HEK293 (cell line): Measurements from ENCODE around the gene ZBED5.

Source experiments
- CTCF ChIA-PET: fragments of 350-600 bp; formaldehyde crosslinking; extraction: SDS; loops from one replicate; lab custom pipeline; 2021; ENCODE audit warnings: antibody characterized with exemption; lab: Yijun Ruan, JAX
- POLR2A ChIA-PET: fragments of 300-600 bp; formaldehyde crosslinking; extraction: SDS; loops from one replicate; lab custom pipeline; 2020; ENCODE audit warnings: antibody characterized with exemption, inconsistent platforms; lab: Yijun Ruan, JAX
- H3K27ac ChIP-seq: fragments of 200-500 bp; sonication (Bioruptor generic); 2 replicates; pipeline ENCODE4 v1.5.1; 2014; ENCODE audit warnings: low read depth, low read length, control low read depth, inconsistent platforms; ENCODE audit errors: extremely low read depth
- H3K36me3 ChIP-seq, 2 experiments: fragments of 200-500 bp in 1 of 2; sonication (Bioruptor generic) in 1 of 2; 1 replicate in 1 of 2; 2 replicates in 1 of 2; pipeline ENCODE4 v1.5.1; 2014 to 2017; ENCODE audit warnings: inconsistent platforms in 2 of 2, low read length in 2 of 2; ENCODE audit not compliant: control insufficient read depth in 2 of 2, insufficient read depth in 1 of 2
- H3K4me1 ChIP-seq: fragments of 200-500 bp; sonication (Bioruptor generic); 2 replicates; pipeline ENCODE4 v1.5.1; 2014; ENCODE audit warnings: mild to moderate bottlenecking, low read length, inconsistent platforms; ENCODE audit not compliant: control insufficient read depth, insufficient read depth
- H3K4me3 ChIP-seq: 2 replicates; pipeline ENCODE4 v1.5.1; 2011; ENCODE audit warnings: low read depth, mild to moderate bottlenecking, control low read depth, low read length, moderate library complexity
- H3K9me3 ChIP-seq: fragments of 200-500 bp; sonication (Bioruptor generic); 2 replicates; pipeline ENCODE4 v1.5.1; 2014; ENCODE audit warnings: low read depth, low read length, inconsistent platforms; ENCODE audit not compliant: control insufficient read depth, insufficient read depth
- GLIS2 ChIP-seq: fragments of 450-650 bp; formaldehyde crosslinking; IDR thresholded peaks from 2 replicates; pipeline ENCODE4 v1.5.1; 2016; ENCODE audit warnings: missing biosample characterization, missing genetic modification characterization
- KLF10 ChIP-seq: fragments of 450-650 bp; IDR thresholded peaks from 2 replicates; pipeline ENCODE4 v1.5.1; 2018; ENCODE audit warnings: missing biosample characterization, mild to moderate bottlenecking, missing genetic modification characterization
- KLF17 ChIP-seq: fragments of 450-650 bp; formaldehyde crosslinking; IDR thresholded peaks from 2 replicates; pipeline ENCODE4 v1.5.1; 2016; ENCODE audit warnings: missing biosample characterization, missing genetic modification characterization
- OSR2 ChIP-seq: fragments of 450-650 bp; formaldehyde crosslinking; IDR thresholded peaks from 2 replicates; pipeline ENCODE4 v1.5.1; 2016; ENCODE audit warnings: missing biosample characterization, missing genetic modification characterization
- PRDM1 ChIP-seq: fragments of 450-650 bp; formaldehyde crosslinking; IDR thresholded peaks from 2 replicates; pipeline ENCODE4; 2016; ENCODE audit warnings: missing biosample characterization, missing genetic modification characterization
- PRDM4 ChIP-seq: fragments of 450-650 bp; formaldehyde crosslinking; IDR thresholded peaks from 2 replicates; pipeline ENCODE4 v1.5.1; 2017; ENCODE audit warnings: missing biosample characterization, missing genetic modification characterization
- PRDM6 ChIP-seq: fragments of 450-650 bp; formaldehyde crosslinking; IDR thresholded peaks from 2 replicates; pipeline ENCODE4 v1.5.1; 2017; ENCODE audit warnings: missing biosample characterization, missing genetic modification characterization
- TRIM28 ChIP-seq: IDR thresholded peaks from 2 replicates; pipeline ENCODE4 v1.6.1; 2011; ENCODE audit warnings: low read length, control low read depth, borderline replicate concordance
- ZFHX2 ChIP-seq: fragments of 450-650 bp; formaldehyde crosslinking; conservative IDR thresholded peaks from 2 replicates; pipeline ENCODE4 v1.5.1; 2016; ENCODE audit warnings: missing biosample characterization, missing genetic modification characterization
- ZNF221 ChIP-seq: fragments of 450-650 bp; formaldehyde crosslinking; IDR thresholded peaks from 2 replicates; pipeline ENCODE4 v1.5.1; 2017; ENCODE audit warnings: missing biosample characterization, missing genetic modification characterization, borderline replicate concordance
- ZNF311 ChIP-seq: fragments of 450-650 bp; formaldehyde crosslinking; IDR thresholded peaks from 2 replicates; pipeline ENCODE4 v1.5.1; 2017; ENCODE audit warnings: missing biosample characterization, missing genetic modification characterization, borderline replicate concordance
- ZNF341 ChIP-seq: fragments of 450-650 bp; formaldehyde crosslinking; IDR thresholded peaks from 2 replicates; pipeline ENCODE4; 2016; ENCODE audit warnings: low read depth, missing biosample characterization, missing genetic modification characterization
- ZNF350 ChIP-seq: fragments of 450-650 bp; formaldehyde crosslinking; IDR thresholded peaks from 2 replicates; pipeline ENCODE4 v1.5.0; 2017; ENCODE audit warnings: missing biosample characterization, mild to moderate bottlenecking, missing genetic modification characterization
- ZNF354C ChIP-seq: fragments of 450-650 bp; formaldehyde crosslinking; IDR thresholded peaks from 2 replicates; pipeline ENCODE4 v1.5.1; 2016; ENCODE audit warnings: missing biosample characterization, missing genetic modification characterization, low read depth, borderline replicate concordance
- ZNF37A ChIP-seq: fragments of 450-650 bp; IDR thresholded peaks from 2 replicates; pipeline ENCODE4 v1.5.1; 2018; ENCODE audit warnings: missing biosample characterization, missing genetic modification characterization
- ZNF449 ChIP-seq: fragments of 450-650 bp; formaldehyde crosslinking; IDR thresholded peaks from 2 replicates; pipeline ENCODE4 v1.5.1; 2017; ENCODE audit warnings: missing biosample characterization, mild to moderate bottlenecking, missing genetic modification characterization, moderate library complexity
- ZNF549 ChIP-seq: fragments of 450-650 bp; IDR thresholded peaks from 2 replicates; pipeline ENCODE4 v1.5.1; 2018; ENCODE audit warnings: missing biosample characterization, missing genetic modification characterization, mild to moderate bottlenecking, inconsistent platforms, moderate library complexity
- ZNF600 ChIP-seq: fragments of 450-650 bp; formaldehyde crosslinking; IDR thresholded peaks from 2 replicates; pipeline ENCODE4 v1.5.1; 2016; ENCODE audit warnings: missing biosample characterization, missing genetic modification characterization
- ZNF692 ChIP-seq: fragments of 450-650 bp; formaldehyde crosslinking; IDR thresholded peaks from 2 replicates; pipeline ENCODE4 v1.5.1; 2016; ENCODE audit warnings: missing biosample characterization, missing genetic modification characterization
- ZNF768 ChIP-seq: fragments of 450-650 bp; formaldehyde crosslinking; IDR thresholded peaks from 2 replicates; pipeline ENCODE4 v1.5.1; 2018; ENCODE audit warnings: missing biosample characterization, mild to moderate bottlenecking, missing genetic modification characterization
- ZNF792 ChIP-seq: fragments of 450-650 bp; formaldehyde crosslinking; IDR thresholded peaks from 2 replicates; pipeline ENCODE4 v1.5.1; 2016; ENCODE audit warnings: missing biosample characterization, missing genetic modification characterization
- ZNF843 ChIP-seq: fragments of 450-650 bp; formaldehyde crosslinking; IDR thresholded peaks from 2 replicates; pipeline ENCODE4 v1.5.1; 2016; ENCODE audit warnings: missing biosample characterization, missing genetic modification characterization

The ZBED5 gene

GRCh38 chr11:10857459-10857708 lies 469 bp downstream of the ZBED5 start (continued):
- TF ChIP-seq KLF10 (tag by site-specific recombination) (no peak), GLIS2 (tag by site-specific recombination) (peak; percentile 69; the same call in 1 of the 2 replicates), KLF17 (tag by site-specific recombination) (no peak), ZNF600 (peak; percentile 78), PRDM6 (tag by site-specific recombination) (no peak), ZNF341 (tag by site-specific recombination) (no peak), ZNF792 (tag by site-specific recombination) (no peak), ZNF768 (tag by site-specific recombination) (no peak), ZNF354C (no peak), ZNF221 (no peak), ZNF549 (tag by site-specific recombination) (no peak), ZFHX2 (tag by site-specific recombination) (no peak), ZNF843 (tag by site-specific recombination) (no peak), ZNF37A (tag by site-specific recombination) (no peak), TRIM28 (no peak)

GRCh38 chr11:10856689-10857458 lies 979 bp downstream of the ZBED5 start:
- Histone ChIP-seq H3K4me3 (peak overlapping the region; percentile 90), H3K9me3 (no peaks in the 10 kb centered on the region), H3K36me3 (peaks cover 9 to 42% of the 10 kb centered on the region in 2 experiments; a peak in 2 of 3 replicates), H3K4me1 (no peaks in the 10 kb centered on the region), H3K27ac (peak overlapping the region; percentile 61; the same call in 1 of the 2 replicates)
- CTCF ChIA-PET: interaction anchor here (0.6 to 1.2 kb wide), 3 partner anchors 24 to 64 kb away, joined by 3 to 4 read pairs (median 4); no protein-coding TSS in a partner anchor
- TF ChIP-seq ZNF311 (tag by site-specific recombination): no peak
- TF ChIP-seq PRDM1: peak; percentile 57; the same call in 1 of the 2 replicates
- TF ChIP-seq ZNF350 (tag by site-specific recombination): no peak
- no peak for TF ChIP-seq ZNF449 (tag by site-specific recombination)
- TF ChIP-seq ZNF692 (tag by site-specific recombination): no peak
- TF ChIP-seq OSR2 (tag by site-specific recombination): no peak
- TF ChIP-seq PRDM4 (tag by site-specific recombination): no peak
- POLR2A ChIA-PET: interaction anchor here (1.5 to 5.0 kb wide), 9 partner anchors 8 to 86 kb away, joined by 3 to 194 read pairs (median 7); partner anchors contain the start of gene EIF4G2
